ENCODE measurements around the gene COX7B.

Gene COX7B

DNA sequence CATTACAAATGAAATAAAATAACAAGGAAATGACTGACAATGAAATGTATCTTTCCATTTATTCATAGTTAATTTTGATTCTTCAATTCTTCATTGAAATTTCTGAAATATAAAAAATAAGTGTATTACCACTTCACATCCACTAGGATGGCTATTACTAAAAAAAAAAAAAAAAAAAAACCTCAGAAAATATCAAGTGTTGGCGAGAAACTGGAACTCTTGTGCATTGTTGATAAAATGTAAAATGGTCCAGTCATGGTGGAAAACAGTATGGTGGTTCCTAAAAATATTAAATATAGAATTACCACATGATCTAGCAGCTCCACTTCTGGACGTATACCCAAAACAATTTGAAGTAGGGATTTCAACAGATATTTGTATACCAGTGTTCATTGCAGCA lies 47.3 kb downstream of the COX7B start:
- Histone ChIP-seq H3K27ac (no peak overlapping the region), H2AFZ (ENCODE audit: low read depth) (no peak overlapping the region)
- TF ChIP-seq, protein P1, sequence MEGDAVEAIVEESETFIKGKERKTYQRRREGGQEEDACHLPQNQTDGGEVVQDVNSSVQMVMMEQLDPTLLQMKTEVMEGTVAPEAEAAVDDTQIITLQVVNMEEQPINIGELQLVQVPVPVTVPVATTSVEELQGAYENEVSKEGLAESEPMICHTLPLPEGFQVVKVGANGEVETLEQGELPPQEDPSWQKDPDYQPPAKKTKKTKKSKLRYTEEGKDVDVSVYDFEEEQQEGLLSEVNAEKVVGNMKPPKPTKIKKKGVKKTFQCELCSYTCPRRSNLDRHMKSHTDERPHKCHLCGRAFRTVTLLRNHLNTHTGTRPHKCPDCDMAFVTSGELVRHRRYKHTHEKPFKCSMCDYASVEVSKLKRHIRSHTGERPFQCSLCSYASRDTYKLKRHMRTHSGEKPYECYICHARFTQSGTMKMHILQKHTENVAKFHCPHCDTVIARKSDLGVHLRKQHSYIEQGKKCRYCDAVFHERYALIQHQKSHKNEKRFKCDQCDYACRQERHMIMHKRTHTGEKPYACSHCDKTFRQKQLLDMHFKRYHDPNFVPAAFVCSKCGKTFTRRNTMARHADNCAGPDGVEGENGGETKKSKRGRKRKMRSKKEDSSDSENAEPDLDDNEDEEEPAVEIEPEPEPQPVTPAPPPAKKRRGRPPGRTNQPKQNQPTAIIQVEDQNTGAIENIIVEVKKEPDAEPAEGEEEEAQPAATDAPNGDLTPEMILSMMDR (conservative IDR thresholded peaks at IDR 0.05; ENCODE audit: low read depth, low read length) = no peak; the same call in 1 of the 2 replicates

DNA sequence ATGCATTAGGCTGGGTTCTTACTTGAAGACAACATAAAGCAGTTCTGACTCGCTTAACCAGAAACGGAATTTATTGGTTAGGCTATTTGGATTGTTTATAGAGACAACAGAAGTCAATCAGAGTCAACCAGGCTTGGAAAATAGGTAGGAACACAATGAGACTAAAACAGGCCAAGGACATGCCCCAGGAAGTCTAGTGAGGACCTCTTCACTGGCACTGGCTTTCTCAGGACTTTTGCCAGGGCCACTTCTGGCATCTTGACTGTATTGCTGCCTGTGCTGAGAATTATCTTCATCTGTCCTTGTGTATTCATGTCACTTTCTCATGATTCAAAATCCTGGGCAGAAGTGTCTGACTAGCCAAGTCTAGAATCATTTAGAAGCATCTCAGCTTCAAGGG lies 50.6 kb downstream of the COX7B start:
- Histone ChIP-seq H3K27me3 (ENCODE audit: insufficient read depth, low read depth) (no peaks in the 10 kb centered on the region), H3K9ac (no peak overlapping the region), H3K4me3 (IDR thresholded peaks at IDR 0.05; ENCODE audit: insufficient read depth, low read depth, low read length) (no peak overlapping the region), H4K20me1 (ENCODE audit: insufficient read depth) (no peaks in the 10 kb centered on the region), H3K27ac (no peak overlapping the region), H3K4me2 (no peak overlapping the region), H3K4me1 (ENCODE audit: low read depth, poor library complexity, severe bottlenecking) (no peaks in the 10 kb centered on the region), H3K36me3 (ENCODE audit: insufficient read depth) (no peaks in the 10 kb centered on the region), H2AFZ (ENCODE audit: low read depth) (no peak overlapping the region), H3K79me2 (ENCODE audit: insufficient read depth, low read depth) (no peaks in the 10 kb centered on the region)
- TF ChIP-seq, protein P1 (conservative IDR thresholded peaks at IDR 0.05; ENCODE audit: low read depth, low read length) = no peak

More for the DNA sequence above, 47.3 kb downstream of the COX7B start:
- Histone ChIP-seq H3K9ac (no peak overlapping the region), H3K79me2 (ENCODE audit: insufficient read depth, low read depth) (no peaks in the 10 kb centered on the region), H4K20me1 (ENCODE audit: insufficient read depth) (no peaks in the 10 kb centered on the region), H3K36me3 (ENCODE audit: insufficient read depth) (no peaks in the 10 kb centered on the region), H3K4me2 (no peak overlapping the region), H3K4me1 (ENCODE audit: low read depth, poor library complexity, severe bottlenecking) (no peaks in the 10 kb centered on the region), H3K27me3 (ENCODE audit: insufficient read depth, low read depth) (no peaks in the 10 kb centered on the region), H3K4me3 (IDR thresholded peaks at IDR 0.05; ENCODE audit: insufficient read depth, low read depth, low read length) (no peak overlapping the region)

DNA sequence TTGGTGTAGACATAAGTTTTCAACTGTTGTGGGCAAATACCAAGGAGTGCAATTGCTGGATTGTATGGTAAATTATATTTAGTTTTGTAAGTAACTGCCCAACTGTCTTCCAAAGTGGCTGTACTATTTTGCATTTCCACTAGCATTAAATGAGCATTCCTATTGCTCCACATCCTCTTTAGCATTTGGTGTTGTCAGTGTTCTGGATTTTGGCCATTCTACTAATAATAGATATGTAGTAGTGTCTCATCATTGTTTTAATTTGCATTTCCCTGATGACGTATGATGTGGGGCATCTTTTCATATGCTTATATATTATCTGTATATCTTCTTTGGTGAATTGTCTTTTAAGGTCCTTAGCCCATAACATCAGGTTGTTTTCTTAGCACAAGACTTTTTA lies 52.9 kb downstream of the COX7B start:
- Histone ChIP-seq H3K27me3 (ENCODE audit: insufficient read depth, low read depth) (no peaks in the 10 kb centered on the region), H2AFZ (ENCODE audit: low read depth) (no peak overlapping the region), H3K79me2 (ENCODE audit: insufficient read depth, low read depth) (no peaks in the 10 kb centered on the region), H3K9ac (no peak overlapping the region), H3K36me3 (ENCODE audit: insufficient read depth) (no peaks in the 10 kb centered on the region), H3K27ac (no peak overlapping the region), H3K4me2 (no peak overlapping the region), H3K4me1 (ENCODE audit: low read depth, poor library complexity, severe bottlenecking) (no peaks in the 10 kb centered on the region), H4K20me1 (ENCODE audit: insufficient read depth) (no peaks in the 10 kb centered on the region), H3K4me3 (IDR thresholded peaks at IDR 0.05; ENCODE audit: insufficient read depth, low read depth, low read length) (no peak overlapping the region)
- TF ChIP-seq, protein P1 (conservative IDR thresholded peaks at IDR 0.05; ENCODE audit: low read depth, low read length) = no peak

DNA sequence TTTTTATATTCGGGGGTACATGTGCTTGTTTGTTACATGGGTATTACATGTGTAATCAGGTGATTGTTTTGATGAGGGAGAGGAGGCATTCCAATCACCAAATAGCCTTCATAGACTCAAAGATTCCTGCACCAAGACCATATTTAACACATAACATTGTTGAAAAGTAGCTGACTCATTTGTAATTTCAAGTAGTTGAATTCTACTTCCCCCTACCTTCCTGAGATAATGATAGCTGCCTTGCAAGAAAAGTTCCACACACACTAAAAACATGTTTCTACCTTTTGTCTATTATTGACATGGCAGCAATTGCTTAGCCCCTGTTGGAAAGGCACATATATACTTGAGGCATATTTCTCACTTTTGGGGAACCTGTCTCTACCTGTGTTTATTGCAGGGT lies 54.0 kb downstream of the COX7B start:
- H3K27me3 ChIP-seq (ENCODE audit: insufficient read depth, low read depth) = no peaks in the 10 kb centered on the region
- no peak overlapping the region for H3K4me2 ChIP-seq
- no peaks in the 10 kb centered on the region for H3K36me3 ChIP-seq (ENCODE audit: insufficient read depth)
- no peaks in the 10 kb centered on the region for H4K20me1 ChIP-seq (ENCODE audit: insufficient read depth)
- no peak overlapping the region for H3K27ac ChIP-seq
- no peaks in the 10 kb centered on the region for H3K79me2 ChIP-seq (ENCODE audit: insufficient read depth, low read depth)
- H3K9ac ChIP-seq = no peak overlapping the region
- H3K4me1 ChIP-seq (ENCODE audit: low read depth, poor library complexity, severe bottlenecking) = no peaks in the 10 kb centered on the region
- H2AFZ ChIP-seq (ENCODE audit: low read depth) = no peak overlapping the region
- no peak overlapping the region for H3K4me3 ChIP-seq (IDR thresholded peaks at IDR 0.05; ENCODE audit: insufficient read depth, low read depth, low read length)
- TF ChIP-seq, protein P1 (conservative IDR thresholded peaks at IDR 0.05; ENCODE audit: low read depth, low read length) = no peak
